PC-9 (cell line): ENCODE data around the gene PLEKHG5. TPM values are rescaled to one million over a fixed set of nuclear protein-coding genes. Genes with fewer than 3 reads are reported as not detected.

ENCODE experiments used
- BruUV-seq: library from RNA; stranded (reverse); fragments of 400-500 nt; replicated peaks from 2 replicates; lab custom pipeline; 2021; lab: Mats Ljungman, UMichigan
- CTCF ChIA-PET: fragments of 300-600 bp; sonication (Branson Sonifier 250); formaldehyde crosslinking; loops from one replicate; lab custom pipeline; 2022; ENCODE audit warnings: antibody characterized with exemption; lab: Charles Lee
- POLR2A ChIA-PET: fragments of 300-600 bp; sonication (Branson Sonifier 250); formaldehyde crosslinking; loops from one replicate; lab custom pipeline; 2022; ENCODE audit warnings: antibody characterized with exemption; ENCODE audit not compliant: unreplicated experiment; lab: Charles Lee
- DNase-seq, 2 experiments: peaks; one replicate each; pipeline versions ENCODE4 v3.0.0 to v3.0.0-alpha.2; 2015 to 2022; ENCODE audit warnings: mixed read lengths in 1 of 2
- H2AFZ ChIP-seq: fragments of 200-600 bp; sonication (generic); 2 replicates; pipeline ENCODE4 v1.8.1; 2017; ENCODE audit warnings: antibody characterized with exemption
- H3F3A ChIP-seq: fragments of 200-600 bp; sonication (generic); 2 replicates; pipeline ENCODE4 v1.8.1; 2017; ENCODE audit warnings: antibody characterized with exemption, mild to moderate bottlenecking, low read depth; ENCODE audit not compliant: insufficient read depth
- H3K27ac ChIP-seq: fragments of 200-600 bp; sonication (generic); 2 replicates; pipeline ENCODE4 v1.6.1; 2016; ENCODE audit warnings: mixed run types
- H3K27me3 ChIP-seq: fragments of 200-600 bp; sonication (generic); 2 replicates; pipeline ENCODE4 v1.6.1; 2016; ENCODE audit warnings: low read depth, mixed run types; ENCODE audit not compliant: insufficient read depth
- H3K36me3 ChIP-seq: fragments of 200-600 bp; sonication (generic); 2 replicates; pipeline ENCODE4 v1.6.1; 2016; ENCODE audit warnings: low read depth, mixed run types
- H3K4me1 ChIP-seq: fragments of 200-600 bp; sonication (generic); replicated peaks from 2 replicates; pipeline ENCODE4 v1.6.1; 2016; ENCODE audit warnings: mixed run types; ENCODE audit not compliant: insufficient read depth
- H3K4me2 ChIP-seq: fragments of 200-600 bp; sonication (generic); 2 replicates; pipeline ENCODE4 v1.6.1; 2017; ENCODE audit warnings: mixed run types
- H3K4me3 ChIP-seq: fragments of 200-600 bp; sonication (generic); 2 replicates; pipeline ENCODE4 v1.6.1; 2016; ENCODE audit warnings: mixed run types
- H3K79me2 ChIP-seq: fragments of 200-600 bp; sonication (generic); 2 replicates; pipeline ENCODE4 v1.6.1; 2017; ENCODE audit warnings: low read depth, mixed run types
- H3K9me2 ChIP-seq: fragments of 200-600 bp; sonication (generic); 2 replicates; pipeline ENCODE4 v1.8.1; 2017; ENCODE audit warnings: mild to moderate bottlenecking; ENCODE audit not compliant: insufficient read depth
- H3K9me3 ChIP-seq: fragments of 200-600 bp; sonication (generic); 2 replicates; pipeline ENCODE4 v1.8.1; 2016; ENCODE audit warnings: low read depth; ENCODE audit not compliant: insufficient read depth
- H4K20me1 ChIP-seq: fragments of 200-600 bp; sonication (generic); 2 replicates; pipeline ENCODE4 v1.8.1; 2017; ENCODE audit not compliant: insufficient read depth
- EZH2 ChIP-seq: fragments of 200-600 bp; sonication (generic); IDR thresholded peaks from 2 replicates; pipeline ENCODE4 v1.8.0; 2017; ENCODE audit warnings: antibody characterized with exemption, low read depth
- intact Hi-C: fragments of 100-400 bp; cut with micrococcal nuclease; formaldehyde crosslinking; loops from one replicate; pipeline ENCODE4 v1.10.0; 2022; ENCODE audit not compliant: unreplicated experiment
- total RNA-seq: library from RNA; stranded (reverse); gene quantifications from 2 replicates; pipeline ENCODE4 v1.2.3, GENCODE V29; 2021
- TF ChIP-seq, protein P1 (sequence below): fragments of 200-600 bp; sonication (generic); conservative IDR thresholded peaks from 2 replicates; pipeline ENCODE4 v1.6.1; 2017; ENCODE audit warnings: mixed run types, antibody characterized with exemption, mild to moderate bottlenecking, moderate library complexity

Gene PLEKHG5
- total RNA-seq, 1 experiment from 2014 or later = 11.3 TPM

- no peaks in the 10 kb centered on the region for H3K27me3 ChIP-seq
- peaks cover 11% of the 10 kb centered on the region; the same call in 1 of the 2 replicates for H3K4me1 ChIP-seq
- H3K27ac ChIP-seq = no peak overlapping the region
- no peaks in the 10 kb centered on the region for H4K20me1 ChIP-seq
- CTCF ChIA-PET = interaction anchor here (0.6 kb wide), 1 partner anchor 632 kb away, joined by 21 read pairs; no protein-coding TSS in a partner anchor
- H3K36me3 ChIP-seq = no peaks in the 10 kb centered on the region
- TF ChIP-seq EZH2 = no peak
- TF ChIP-seq, protein P1, sequence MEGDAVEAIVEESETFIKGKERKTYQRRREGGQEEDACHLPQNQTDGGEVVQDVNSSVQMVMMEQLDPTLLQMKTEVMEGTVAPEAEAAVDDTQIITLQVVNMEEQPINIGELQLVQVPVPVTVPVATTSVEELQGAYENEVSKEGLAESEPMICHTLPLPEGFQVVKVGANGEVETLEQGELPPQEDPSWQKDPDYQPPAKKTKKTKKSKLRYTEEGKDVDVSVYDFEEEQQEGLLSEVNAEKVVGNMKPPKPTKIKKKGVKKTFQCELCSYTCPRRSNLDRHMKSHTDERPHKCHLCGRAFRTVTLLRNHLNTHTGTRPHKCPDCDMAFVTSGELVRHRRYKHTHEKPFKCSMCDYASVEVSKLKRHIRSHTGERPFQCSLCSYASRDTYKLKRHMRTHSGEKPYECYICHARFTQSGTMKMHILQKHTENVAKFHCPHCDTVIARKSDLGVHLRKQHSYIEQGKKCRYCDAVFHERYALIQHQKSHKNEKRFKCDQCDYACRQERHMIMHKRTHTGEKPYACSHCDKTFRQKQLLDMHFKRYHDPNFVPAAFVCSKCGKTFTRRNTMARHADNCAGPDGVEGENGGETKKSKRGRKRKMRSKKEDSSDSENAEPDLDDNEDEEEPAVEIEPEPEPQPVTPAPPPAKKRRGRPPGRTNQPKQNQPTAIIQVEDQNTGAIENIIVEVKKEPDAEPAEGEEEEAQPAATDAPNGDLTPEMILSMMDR = no peak
- H3K9me2 ChIP-seq = no peaks in the 10 kb centered on the region
- H2AFZ ChIP-seq = no peak overlapping the region
- peaks cover 10% of the 10 kb centered on the region; the same call in 1 of the 2 replicates for H3F3A ChIP-seq
- no TSS peak for BruUV-seq
- POLR2A ChIA-PET = no interaction called here
- no peaks in the 10 kb centered on the region for H3K9me3 ChIP-seq
- intact Hi-C loops = no loop called here
- no peak overlapping the region for H3K4me2 ChIP-seq
- DNase-seq = no peak
- H3K4me3 ChIP-seq = no peak overlapping the region
- no peaks in the 10 kb centered on the region for H3K79me2 ChIP-seq
These were observed 17.3 kb downstream of the PLEKHG5 start for GRCh38 chr1:6473974-6474814.

GRCh38 chr1:6473156-6473555, 18.3 kb downstream of the PLEKHG5 start:
- POLR2A ChIA-PET = no interaction called here
- Histone ChIP-seq H3K4me3 (no peak overlapping the region), H3F3A (peaks cover 10% of the 10 kb centered on the region; the same call in 1 of the 2 replicates), H3K4me2 (no peak overlapping the region), H3K9me3 (no peaks in the 10 kb centered on the region), H4K20me1 (no peaks in the 10 kb centered on the region), H3K27ac (no peak overlapping the region), H3K4me1 (peaks cover 11% of the 10 kb centered on the region; the same call in 1 of the 2 replicates), H3K9me2 (no peaks in the 10 kb centered on the region), H3K36me3 (no peaks in the 10 kb centered on the region), H2AFZ (no peak overlapping the region), H3K27me3 (no peaks in the 10 kb centered on the region), H3K79me2 (no peaks in the 10 kb centered on the region)
- intact Hi-C loops = no loop called here
- DNase-seq = no peak
- no TSS peak for BruUV-seq
- CTCF ChIA-PET = interaction anchor here (0.6 kb wide), 1 partner anchor 74 kb away, joined by 3 read pairs; no protein-coding TSS in a partner anchor
- TF ChIP-seq, protein P1 = no peak
- no peak for TF ChIP-seq EZH2

GRCh38 chr1:6472391-6472790, 19.1 kb downstream of the PLEKHG5 start:
- POLR2A ChIA-PET = interaction anchor here (0.6 kb wide), 1 partner anchor 161 kb away, joined by 3 read pairs; no protein-coding TSS in a partner anchor
- TF ChIP-seq, protein P1 = peak; percentile 51
- TF ChIP-seq EZH2 = no peak
- H3K27me3 ChIP-seq = no peaks in the 10 kb centered on the region
- no peaks in the 10 kb centered on the region for H4K20me1 ChIP-seq
- H3K4me1 ChIP-seq = peaks cover 11% of the 10 kb centered on the region; the same call in 1 of the 2 replicates
- intact Hi-C loops = no loop called here
- CTCF ChIA-PET = interaction anchor here (0.6 to 0.9 kb wide), 2 partner anchors 53 to 73 kb away, joined by 3 to 6 read pairs; partner anchors contain the start of gene HES2
- H3K4me2 ChIP-seq = peak overlapping the region; percentile 71
- H3K4me3 ChIP-seq = no peak overlapping the region
- H2AFZ ChIP-seq = no peak overlapping the region
- peak overlapping the region; percentile 84 for H3K27ac ChIP-seq
- peaks cover 10% of the 10 kb centered on the region; the same call in 1 of the 2 replicates for H3F3A ChIP-seq
- H3K9me3 ChIP-seq = no peaks in the 10 kb centered on the region
- no peaks in the 10 kb centered on the region for H3K9me2 ChIP-seq
- no peaks in the 10 kb centered on the region for H3K36me3 ChIP-seq
- no peak for DNase-seq
- no peaks in the 10 kb centered on the region for H3K79me2 ChIP-seq
- no TSS peak for BruUV-seq
